ENCODE measurements around the gene LAG3.

The LAG3 gene

DNA sequence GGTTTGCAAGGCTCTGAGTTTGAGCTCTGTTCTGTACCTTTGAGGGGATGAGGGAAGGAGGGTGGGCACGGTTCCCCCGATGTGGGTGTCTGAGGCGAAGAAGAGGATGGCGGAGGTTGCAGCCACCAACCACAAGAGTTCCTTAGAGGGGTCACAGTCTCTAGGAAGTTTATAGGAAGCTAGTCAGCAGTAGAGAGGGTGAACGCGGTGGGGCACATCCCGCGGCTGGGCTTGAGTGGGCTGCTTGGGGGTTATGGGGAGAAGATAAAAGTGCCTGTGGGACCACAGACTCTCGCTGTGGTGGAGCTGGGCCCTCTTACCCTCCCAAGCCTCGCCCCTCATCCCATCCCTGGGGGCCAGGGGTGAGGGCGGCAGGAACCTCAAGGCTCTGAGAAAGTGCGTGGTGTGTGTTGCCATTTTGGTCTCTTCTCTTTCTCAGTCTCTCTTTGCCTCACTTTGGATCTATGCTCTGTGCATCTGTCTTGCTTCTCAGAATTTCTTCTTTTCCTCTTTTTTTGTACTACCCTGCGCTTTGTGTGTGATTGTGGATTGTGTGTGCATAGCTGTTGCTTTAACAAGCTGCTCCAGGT lies 19.7 kb downstream of the LAG3 start:
- H3K4me3 ChIP-seq (ENCODE audit: low read depth, low read length) = no peak overlapping the region

DNA sequence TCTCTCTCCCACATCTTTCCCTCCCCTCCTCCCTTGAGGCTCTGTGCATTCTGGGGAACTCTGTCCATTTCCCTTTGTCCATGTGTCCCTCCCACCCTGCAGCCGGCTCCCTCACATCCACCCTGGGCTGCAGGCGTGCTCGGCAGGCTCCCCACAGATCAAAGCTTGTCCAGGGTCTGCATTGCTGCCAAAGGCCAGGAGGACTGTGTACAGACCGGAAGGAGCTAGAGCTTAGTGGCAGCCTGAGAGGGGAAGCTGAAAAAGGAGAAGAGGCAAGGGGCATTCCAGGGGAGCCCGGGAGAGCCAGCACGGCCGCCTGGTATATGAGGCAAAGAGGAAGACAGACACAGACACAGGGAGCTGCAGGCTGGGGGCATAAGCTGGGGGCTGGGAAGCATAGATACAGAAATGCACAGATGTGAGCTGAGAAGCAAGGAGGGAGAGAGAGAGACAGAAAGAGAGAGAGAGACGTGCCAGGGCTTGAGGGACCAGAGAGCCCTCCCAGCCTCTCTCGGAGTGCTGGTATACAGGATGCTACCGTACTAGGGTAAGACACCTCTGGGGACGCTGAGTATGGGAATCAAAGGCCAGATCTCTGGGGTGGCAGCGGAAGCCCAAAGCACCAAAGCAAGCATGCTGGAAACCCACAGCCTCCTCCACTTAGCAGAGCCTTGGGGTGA lies 20.3 kb downstream of the LAG3 start:
- H3K4me3 ChIP-seq (ENCODE audit: low read depth, low read length) = no peak overlapping the region
- TF ChIP-seq, protein P1, sequence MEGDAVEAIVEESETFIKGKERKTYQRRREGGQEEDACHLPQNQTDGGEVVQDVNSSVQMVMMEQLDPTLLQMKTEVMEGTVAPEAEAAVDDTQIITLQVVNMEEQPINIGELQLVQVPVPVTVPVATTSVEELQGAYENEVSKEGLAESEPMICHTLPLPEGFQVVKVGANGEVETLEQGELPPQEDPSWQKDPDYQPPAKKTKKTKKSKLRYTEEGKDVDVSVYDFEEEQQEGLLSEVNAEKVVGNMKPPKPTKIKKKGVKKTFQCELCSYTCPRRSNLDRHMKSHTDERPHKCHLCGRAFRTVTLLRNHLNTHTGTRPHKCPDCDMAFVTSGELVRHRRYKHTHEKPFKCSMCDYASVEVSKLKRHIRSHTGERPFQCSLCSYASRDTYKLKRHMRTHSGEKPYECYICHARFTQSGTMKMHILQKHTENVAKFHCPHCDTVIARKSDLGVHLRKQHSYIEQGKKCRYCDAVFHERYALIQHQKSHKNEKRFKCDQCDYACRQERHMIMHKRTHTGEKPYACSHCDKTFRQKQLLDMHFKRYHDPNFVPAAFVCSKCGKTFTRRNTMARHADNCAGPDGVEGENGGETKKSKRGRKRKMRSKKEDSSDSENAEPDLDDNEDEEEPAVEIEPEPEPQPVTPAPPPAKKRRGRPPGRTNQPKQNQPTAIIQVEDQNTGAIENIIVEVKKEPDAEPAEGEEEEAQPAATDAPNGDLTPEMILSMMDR (IDR thresholded peaks at IDR 0.05; ENCODE audit: borderline replicate concordance, insufficient read depth, low read depth, low read length) = no peak

More for the DNA sequence above, 19.7 kb downstream of the LAG3 start:
- TF ChIP-seq, protein P1 (IDR thresholded peaks at IDR 0.05; ENCODE audit: borderline replicate concordance, insufficient read depth, low read depth, low read length) = no peak

DNA sequence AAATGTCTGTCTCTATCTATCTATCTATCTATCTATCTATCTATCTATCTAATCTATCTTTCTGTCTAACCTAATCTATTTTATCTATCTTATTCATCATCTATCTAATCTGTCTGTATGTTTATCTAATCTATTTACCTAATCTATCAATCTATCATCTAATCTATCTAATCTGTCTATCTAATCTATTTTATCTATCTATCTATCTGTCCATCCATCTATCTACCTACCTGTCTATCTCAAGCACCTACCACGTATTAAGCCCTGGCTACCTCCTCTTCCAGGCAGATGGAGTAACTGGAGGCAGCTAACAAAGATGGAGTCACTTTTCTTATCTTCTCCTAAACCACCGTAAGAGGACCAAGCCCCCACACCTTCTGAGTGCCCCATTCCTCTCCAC lies 22.8 kb downstream of the LAG3 start:
- TF ChIP-seq, protein P1 (IDR thresholded peaks at IDR 0.05; ENCODE audit: borderline replicate concordance, insufficient read depth, low read depth, low read length) = no peak

DNA sequence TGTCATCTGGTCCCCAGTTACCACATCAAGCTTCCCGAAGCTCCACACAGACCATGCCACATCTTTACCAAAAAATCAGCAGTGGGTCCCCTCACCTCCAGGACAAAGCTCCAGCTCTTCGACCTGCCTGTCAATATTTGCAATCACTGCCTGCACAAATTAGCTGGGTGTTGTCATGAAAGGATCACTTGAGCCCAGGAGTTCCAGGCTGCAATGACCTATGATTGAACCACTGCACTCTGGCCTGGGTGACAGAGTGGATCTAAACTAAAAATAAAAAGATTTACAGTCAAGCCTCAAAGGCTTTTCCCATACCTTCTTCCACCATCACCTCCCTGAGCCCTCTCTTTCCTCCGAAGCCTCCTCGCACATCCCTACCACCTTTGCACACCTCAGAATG lies 24.3 kb downstream of the LAG3 start:
- no peak overlapping the region for H3K4me3 ChIP-seq (ENCODE audit: low read depth, low read length)
- TF ChIP-seq, protein P1 (IDR thresholded peaks at IDR 0.05; ENCODE audit: borderline replicate concordance, insufficient read depth, low read depth, low read length) = no peak

More for the DNA sequence above, 22.8 kb downstream of the LAG3 start:
- no peak overlapping the region for H3K4me3 ChIP-seq (ENCODE audit: low read depth, low read length)

DNA sequence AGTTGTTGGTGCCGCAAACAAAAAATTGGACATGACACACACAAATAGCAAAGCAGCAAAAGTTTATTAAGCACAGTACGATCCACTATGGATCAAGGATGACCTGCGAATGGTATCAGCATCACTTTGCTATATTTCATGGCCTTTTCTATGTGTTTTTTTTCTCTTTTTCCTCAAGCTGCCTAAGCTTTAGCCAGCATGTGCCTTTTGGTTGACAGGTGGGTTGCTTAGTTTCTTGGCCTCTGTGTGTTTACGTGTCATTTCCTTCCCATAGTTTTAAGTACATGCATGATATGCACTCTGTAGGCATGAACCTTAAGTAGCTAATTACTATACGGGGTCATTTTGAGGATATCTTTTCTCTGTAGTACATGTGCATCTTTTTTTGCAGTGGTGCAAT lies 26.8 kb downstream of the LAG3 start:
- no peak overlapping the region for H3K4me3 ChIP-seq (ENCODE audit: low read depth, low read length)
- TF ChIP-seq, protein P1 (IDR thresholded peaks at IDR 0.05; ENCODE audit: borderline replicate concordance, insufficient read depth, low read depth, low read length) = no peak

DNA sequence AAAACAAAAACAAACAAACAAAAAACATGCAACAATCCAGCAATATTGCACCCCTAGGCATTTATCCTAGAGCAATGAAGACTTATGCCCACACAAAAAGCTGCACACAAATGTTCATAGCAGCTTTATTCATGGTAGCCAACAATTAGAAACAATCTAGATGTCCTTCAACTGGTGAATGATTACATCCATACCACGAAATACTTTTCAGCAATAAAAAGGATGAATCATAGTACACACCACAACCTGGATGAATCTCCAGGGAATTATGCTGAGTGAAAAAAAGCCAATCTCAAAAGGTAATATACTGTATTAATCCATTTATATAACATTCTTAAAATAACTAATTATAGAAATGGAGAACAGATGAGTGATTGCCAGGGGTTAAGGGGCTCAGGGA lies 34.9 kb downstream of the LAG3 start:
- TF ChIP-seq, protein P1 (IDR thresholded peaks at IDR 0.05; ENCODE audit: borderline replicate concordance, insufficient read depth, low read depth, low read length) = no peak
- H3K4me3 ChIP-seq (ENCODE audit: low read depth, low read length) = no peak overlapping the region

DNA sequence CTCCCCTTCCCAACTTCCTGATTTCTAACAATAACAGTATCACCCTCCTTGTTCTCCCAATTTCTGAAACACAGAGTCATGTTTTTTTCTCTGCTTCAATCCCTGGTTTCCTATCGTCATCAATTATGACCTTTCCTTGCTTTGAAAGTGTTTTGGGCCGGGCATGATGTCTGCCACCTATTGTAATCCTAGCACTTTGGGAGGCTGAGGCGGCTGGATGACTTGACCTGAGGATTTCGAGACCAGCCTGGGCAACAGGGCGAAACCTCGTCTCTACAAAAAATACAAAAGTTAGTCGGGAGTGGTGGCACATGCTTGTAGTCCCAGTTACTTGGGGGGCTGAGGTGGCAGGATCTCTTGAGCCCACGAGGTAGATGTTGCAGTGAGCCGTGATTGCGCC lies 36.7 kb downstream of the LAG3 start:
- H3K4me3 ChIP-seq (ENCODE audit: low read depth, low read length) = no peak overlapping the region
- TF ChIP-seq, protein P1 (IDR thresholded peaks at IDR 0.05; ENCODE audit: borderline replicate concordance, insufficient read depth, low read depth, low read length) = no peak

Measured in GM12875 (cell line).